Gastroesophageal sphincter (tissue), 4 donors: ENCODE results near the gene LDLRAD2. TPM values are rescaled to one million over a fixed set of nuclear protein-coding genes. Genes with fewer than 3 reads are reported as not detected.

Experiments
- ATAC-seq: fragments of 150-250 bp; one replicate; pipeline ENCODE4 v1.9.1; 2016; ENCODE audit warnings: mild to moderate bottlenecking, moderate library complexity
- H3K27ac ChIP-seq, 4 donors: fragments of 200-600 bp; sonication (generic) in 3 of 4; 1 replicate in 3 of 4; 2 replicates in 1 of 4; pipeline ENCODE4 v1.5.1; 2016 to 2019
- H3K27me3 ChIP-seq: fragments of 200-600 bp; sonication (generic); one replicate; pipeline ENCODE4 v1.5.1; 2019
- H3K36me3 ChIP-seq, 2 donors: fragments of 200-600 bp; sonication (generic); one replicate each; pipeline ENCODE4 v1.5.1; 2019; ENCODE audit warnings: control low read depth in 1 of 2
- H3K4me1 ChIP-seq, 3 donors: fragments of 200-600 bp; sonication (generic); 1 replicate in 2 of 3; 2 replicates in 1 of 3; pipeline ENCODE4 v1.5.1; 2016 to 2019; ENCODE audit warnings: control low read depth in 2 of 3
- H3K4me3 ChIP-seq, 2 donors: fragments of 200-600 bp; sonication (generic); one replicate each; pipeline ENCODE4 v1.5.1; 2019; ENCODE audit warnings: mild to moderate bottlenecking in 1 of 2, moderate library complexity in 1 of 2
- H3K9me3 ChIP-seq, 3 donors: fragments of 200-600 bp; sonication (generic); one replicate each; pipeline ENCODE4 v1.5.1; 2017 to 2019; ENCODE audit warnings: control low read depth in 2 of 3
- CTCF ChIP-seq, 4 experiments: fragments of 200-600 bp in 2 of 4; fragments of 450-650 bp in 2 of 4; sonication (generic) in 1 of 4; IDR thresholded peaks; one replicate each; pipeline ENCODE4 v1.5.1; 2017 to 2019; ENCODE audit warnings: antibody characterized with exemption in 4 of 4, mild to moderate bottlenecking in 2 of 4, moderate library complexity in 2 of 4
- EP300 ChIP-seq: sonication (generic); formaldehyde crosslinking; IDR thresholded peaks from one replicate; pipeline ENCODE4 v1.6.1; 2017; ENCODE audit warnings: antibody characterized with exemption, mild to moderate bottlenecking
- POLR2A ChIP-seq, 2 donors: fragments of 450-650 bp; IDR thresholded peaks; one replicate each; pipeline ENCODE4 v1.6.1; 2017; ENCODE audit warnings: antibody characterized with exemption in 2 of 2, mild to moderate bottlenecking in 2 of 2, moderate library complexity in 1 of 2
- POLR2AphosphoS5 ChIP-seq: sonication (generic); formaldehyde crosslinking; IDR thresholded peaks from one replicate; pipeline ENCODE4 v1.6.1; 2017; ENCODE audit warnings: antibody characterized with exemption
- WGBS, 2 donors: methylation state at CpG; one replicate each; pipeline ENCODE4 v1.1.5; 2018; ENCODE audit warnings: low coverage in 1 of 2; 5-methylcytosine and 5-hydroxymethylcytosine counted together
- total RNA-seq, 4 donors: library from RNA; depleted of rRNA; stranded (reverse); fragments of >200 nt; gene quantifications; one replicate each; pipeline ENCODE4 v1.1.0, GENCODE V29; 2016

Gene LDLRAD2
- total RNA-seq, 4 donors from 2014 or later = 0.08 TPM; not detected in 3

DNA sequence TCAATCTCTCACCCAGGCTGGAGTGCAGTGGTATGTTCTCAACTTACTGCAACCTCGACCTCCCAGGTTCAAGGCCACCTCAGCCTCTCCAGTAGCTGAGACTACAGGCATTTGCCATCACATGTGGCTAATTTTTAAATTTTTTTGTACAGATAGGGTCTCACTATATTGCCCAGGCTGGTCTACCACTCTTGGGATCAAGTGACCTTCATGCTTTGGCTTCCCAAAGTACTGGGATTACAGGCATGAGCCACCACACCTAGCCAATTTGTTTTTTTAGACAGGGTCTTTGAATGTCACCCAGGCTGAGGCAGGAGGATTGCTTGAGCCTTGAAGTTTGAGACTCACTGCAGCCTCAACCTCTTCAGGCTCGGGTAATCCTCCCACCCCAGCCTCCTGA lies 19.0 kb upstream of the LDLRAD2 start:
- no peaks in the 10 kb centered on the region for H3K36me3 ChIP-seq
- 82 to 83% methylated on average over 1 to 2 of the region's 2 CpGs for WGBS, 2 donors
- TF ChIP-seq CTCF (IDR thresholded peaks at IDR 0.05) (no peak), EP300 (no peak), POLR2AphosphoS5 (no peak), POLR2A (IDR thresholded peaks at IDR 0.05) (no peak)
- H3K9me3 ChIP-seq = no peaks in the 10 kb centered on the region
- no peak for ATAC-seq
- H3K27me3 ChIP-seq = no peaks in the 10 kb centered on the region
- H3K4me1 ChIP-seq = no peaks in the 10 kb centered on the region
- no peak overlapping the region for H3K27ac ChIP-seq
- H3K4me3 ChIP-seq = no peak overlapping the region

- no peaks in the 10 kb centered on the region for H3K4me1 ChIP-seq
- TF ChIP-seq POLR2AphosphoS5 (no peak), CTCF (IDR thresholded peaks at IDR 0.05) (no peak)
- no peaks in the 10 kb centered on the region for H3K36me3 ChIP-seq
- no peak for ATAC-seq
- no peak overlapping the region for H3K27ac ChIP-seq
- H3K9me3 ChIP-seq = no peaks in the 10 kb centered on the region
- WGBS, 2 donors = 63 to 73% methylated on average over 1 of the region's 2 CpGs
- no peaks in the 10 kb centered on the region for H3K27me3 ChIP-seq
- no peak overlapping the region for H3K4me3 ChIP-seq
Measured at GRCh38 chr1:21794656-21795055, 17.4 kb upstream of the LDLRAD2 start.

DNA sequence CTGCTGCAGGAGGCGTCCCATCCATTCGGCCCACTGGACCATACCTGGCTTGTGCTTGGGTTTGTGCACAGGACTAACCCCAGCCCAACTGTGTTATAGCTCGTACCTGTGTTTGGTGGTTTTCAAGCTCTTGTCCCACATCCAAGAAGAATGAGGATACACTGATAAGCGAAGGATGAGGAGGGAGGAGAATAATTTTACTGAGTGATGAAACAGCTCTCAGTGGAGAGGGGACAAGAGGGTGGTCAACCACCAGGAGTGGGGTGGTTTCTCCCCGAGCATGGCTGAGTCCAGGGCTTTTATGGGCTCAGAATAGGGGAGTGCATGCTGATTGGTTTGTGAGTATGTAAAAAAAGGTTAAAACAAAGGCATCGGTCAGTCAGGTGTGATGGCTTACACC lies 17.0 kb upstream of the LDLRAD2 start:
- H3K4me3 ChIP-seq = no peak overlapping the region
- TF ChIP-seq POLR2AphosphoS5 (no peak), POLR2A (IDR thresholded peaks at IDR 0.05) (no peak), EP300 (no peak), CTCF (IDR thresholded peaks at IDR 0.05) (no peak)
- no peaks in the 10 kb centered on the region for H3K36me3 ChIP-seq
- WGBS, 2 donors = 70 to 90% methylated on average over 2 to 3 of the region's 6 CpGs
- ATAC-seq = no peak
- H3K27ac ChIP-seq = no peak overlapping the region
- no peaks in the 10 kb centered on the region for H3K9me3 ChIP-seq
- H3K4me1 ChIP-seq = no peaks in the 10 kb centered on the region
- H3K27me3 ChIP-seq = no peaks in the 10 kb centered on the region

GRCh38 chr1:21799730-21800129 lies 12.3 kb upstream of the LDLRAD2 start:
- Histone ChIP-seq H3K36me3 (no peaks in the 10 kb centered on the region), H3K9me3 (no peaks in the 10 kb centered on the region), H3K27me3 (no peaks in the 10 kb centered on the region), H3K27ac (no peak overlapping the region), H3K4me3 (no peak overlapping the region), H3K4me1 (no peaks in the 10 kb centered on the region)
- WGBS, 2 donors = 71% methylated on average over 1 of the region's 5 CpGs; no CpG with 5 or more reads in 1 of the 2 donors
- no peak for ATAC-seq
- TF ChIP-seq POLR2AphosphoS5 = no peak
- no peak for TF ChIP-seq EP300
- TF ChIP-seq POLR2A (IDR thresholded peaks at IDR 0.05) = no peak
- TF ChIP-seq CTCF (IDR thresholded peaks at IDR 0.05) = no peak

GRCh38 chr1:21801100-21801499 lies 11.0 kb upstream of the LDLRAD2 start:
- H3K27ac ChIP-seq = no peak overlapping the region

More at GRCh38 chr1:21801100-21801499, 11.0 kb upstream of the LDLRAD2 start:
- Histone ChIP-seq H3K36me3 (no peaks in the 10 kb centered on the region), H3K4me1 (no peaks in the 10 kb centered on the region), H3K9me3 (no peaks in the 10 kb centered on the region), H3K4me3 (no peak overlapping the region), H3K27me3 (no peaks in the 10 kb centered on the region)
- TF ChIP-seq CTCF (IDR thresholded peaks at IDR 0.05) (no peak), POLR2AphosphoS5 (no peak), POLR2A (IDR thresholded peaks at IDR 0.05) (no peak)
- no peak for ATAC-seq
- 94 to 100% methylated on average over 1 to 3 of the region's 4 CpGs for WGBS, 2 donors
